Ishikawa (cell line): Measurements from ENCODE around the gene CSPG4.

Experiments
- EGR1 ChIP-seq: IDR thresholded peaks from 2 replicates; pipeline ENCODE4 v1.6.1; 2012
- EP300 ChIP-seq: IDR thresholded peaks from 2 replicates; pipeline ENCODE4 v1.6.1; 2012; ENCODE audit warnings: borderline replicate concordance
- FOXM1 ChIP-seq: IDR thresholded peaks from 2 replicates; pipeline ENCODE4 v1.6.1; 2012; ENCODE audit warnings: low read depth, borderline replicate concordance
- YY1 ChIP-seq: IDR thresholded peaks from 2 replicates; pipeline ENCODE4 v1.6.1; 2012; ENCODE audit warnings: low read depth
- TF ChIP-seq, protein P1 (sequence below): IDR thresholded peaks from 2 replicates; pipeline ENCODE4 v1.6.1; 2012

DNA sequence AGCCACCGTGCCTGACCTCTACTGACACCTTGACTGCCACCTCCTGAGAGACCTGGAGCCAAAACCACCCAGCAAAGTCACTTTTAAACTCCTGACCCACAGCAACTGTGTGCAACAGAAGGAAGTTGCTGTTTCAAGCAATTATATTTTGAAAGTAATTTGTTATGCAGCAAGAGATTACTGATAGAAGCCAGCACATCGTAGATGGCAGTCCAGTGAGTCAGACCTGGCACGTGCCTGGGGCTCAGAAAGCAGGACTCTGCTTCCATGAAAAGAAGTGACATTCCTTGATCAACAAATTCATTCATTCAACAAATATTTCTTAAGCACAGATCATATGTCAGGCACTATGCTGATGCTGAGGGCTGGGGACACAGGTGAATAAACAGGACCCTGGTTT is 5.7 kb upstream of the CSPG4 start:
- TF ChIP-seq, protein P1, sequence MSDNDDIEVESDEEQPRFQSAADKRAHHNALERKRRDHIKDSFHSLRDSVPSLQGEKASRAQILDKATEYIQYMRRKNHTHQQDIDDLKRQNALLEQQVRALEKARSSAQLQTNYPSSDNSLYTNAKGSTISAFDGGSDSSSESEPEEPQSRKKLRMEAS: 0 out of 2 replicates have a peak, but pooled peaks have one; percentile 37
- no peak for TF ChIP-seq YY1
- TF ChIP-seq EGR1: no peak
- TF ChIP-seq EP300: no peak
- TF ChIP-seq FOXM1: no peak
